K562 (cell line): ENCODE results near the gene PFKFB2. TPM values are rescaled to one million over a fixed set of nuclear protein-coding genes. Genes with fewer than 3 reads are reported as not detected.
A peak's percentile ranks its signal among the peaks of the same experiment; 100 is the strongest.

ENCODE experiments used
- ATAC-seq: fragments of 200-7000 bp; cut with Tn5 transposase; 3 replicates; pipeline ENCODE4 v1.9.1; 2020; ENCODE audit warnings: moderate library complexity
- BruUV-seq: library from RNA; stranded (reverse); fragments of 400-500 nt; replicated peaks from 2 replicates; lab custom pipeline; 2021; lab: Mats Ljungman, UMichigan
- CTCF ChIA-PET: fragments of 300-600 bp; formaldehyde crosslinking; extraction: SDS; loops from one replicate; lab custom pipeline; 2021; ENCODE audit warnings: low intra/inter-chr PET ratio; lab: Yijun Ruan, JAX
- POLR2A ChIA-PET: fragments of 300-600, 350-650 bp; sonication (Branson Sonifier 250); formaldehyde crosslinking; extraction: SDS; loops from one replicate; lab custom pipeline; 2021; ENCODE audit warnings: antibody characterized with exemption, inconsistent platforms; lab: Yijun Ruan, JAX
- DNase-seq, 4 experiments: peaks; one replicate each; pipeline versions ENCODE4 v3.0.0 to v3.0.0-alpha.2; 2011 to 2018; ENCODE audit warnings: low spot score in 3 of 4, mixed read lengths in 3 of 4; ENCODE audit errors: extremely low read depth in 1 of 4
- FAIRE-seq: peaks from 2 replicates; lab custom pipeline; 2011; peaks lifted over from hg19 to GRCh38; lab: Jason Lieb, UNC
- H2AFZ ChIP-seq: 2 replicates; pipeline ENCODE4 v1.6.0; 2011; ENCODE audit warnings: low read depth, low read length, control low read depth, inconsistent platforms
- H3K27ac ChIP-seq: fragments of 200-600 bp; 3 replicates; pipeline ENCODE4 v1.8.0; 2011; ENCODE audit warnings: low read depth, mild to moderate bottlenecking, control low read depth, inconsistent platforms, low read length, moderate library complexity, mixed read lengths; ENCODE audit errors: extremely low read depth
- H3K27me3 ChIP-seq, 2 experiments: fragments of 300-600 bp in 1 of 2; 2 replicates in 1 of 2; 3 replicates in 1 of 2; pipeline versions ENCODE4 v1.6.0 to v1.8.0; 2011; ENCODE audit warnings: inconsistent platforms in 2 of 2, low read length in 2 of 2, mild to moderate bottlenecking in 1 of 2, mixed read lengths in 1 of 2, moderate library complexity in 1 of 2; ENCODE audit not compliant: control insufficient read depth in 2 of 2, insufficient read depth in 2 of 2
- H3K36me3 ChIP-seq: fragments of 300-600 bp; 3 replicates; pipeline ENCODE4 v1.8.0; 2011; ENCODE audit warnings: mild to moderate bottlenecking, low read length, inconsistent platforms; ENCODE audit not compliant: control insufficient read depth, insufficient read depth
- H3K4me1 ChIP-seq, 2 experiments: fragments of 200-600 bp in 1 of 2; replicated peaks in 1 of 2; 2 replicates in 1 of 2; 3 replicates in 1 of 2; pipeline versions ENCODE4 v1.5.1 to v1.8.0; 2011; ENCODE audit warnings: inconsistent platforms in 2 of 2, low read length in 2 of 2, mild to moderate bottlenecking in 1 of 2, mixed read lengths in 1 of 2, moderate library complexity in 1 of 2; ENCODE audit not compliant: control insufficient read depth in 2 of 2, insufficient read depth in 2 of 2
- H3K4me2 ChIP-seq: 2 replicates; pipeline ENCODE4 v1.6.1; 2011; ENCODE audit warnings: low read length, control low read depth, inconsistent platforms, mixed read lengths; ENCODE audit not compliant: insufficient read depth
- H3K4me3 ChIP-seq: fragments of 200-600 bp; sonication (generic), shearing (Covaris generic); 2 replicates; pipeline ENCODE4 v1.5.1; 2016; ENCODE audit warnings: control low read depth, inconsistent platforms
- H3K79me2 ChIP-seq: fragments of 200-600 bp; 3 replicates; pipeline ENCODE4 v1.8.0; 2011; ENCODE audit warnings: low read length, inconsistent platforms; ENCODE audit not compliant: control insufficient read depth, insufficient read depth
- H3K9ac ChIP-seq, 2 experiments: 2 replicates each; pipeline versions ENCODE4 v1.6.0 to v1.6.1; 2011; ENCODE audit warnings: low read depth in 2 of 2, low read length in 2 of 2, control low read depth in 1 of 2, inconsistent platforms in 1 of 2, mild to moderate bottlenecking in 1 of 2, mixed read lengths in 1 of 2; ENCODE audit not compliant: insufficient read depth in 1 of 2
- H3K9me1 ChIP-seq: one replicate; pipeline ENCODE4 v1.6.0; 2011; ENCODE audit warnings: inconsistent platforms, mild to moderate bottlenecking, low read length, moderate library complexity; ENCODE audit not compliant: control insufficient read depth, insufficient read depth
- H3K9me3 ChIP-seq: replicated peaks from 2 replicates; pipeline ENCODE4 v1.5.1; 2011; ENCODE audit warnings: low read depth, low read length, inconsistent platforms; ENCODE audit not compliant: control insufficient read depth, insufficient read depth
- H4K20me1 ChIP-seq: replicated peaks from 2 replicates; pipeline ENCODE4 v1.6.1; 2011; ENCODE audit warnings: low read length, inconsistent platforms, mixed read lengths; ENCODE audit not compliant: control insufficient read depth, insufficient read depth
- C11orf30 ChIP-seq: fragments of 450-650 bp; IDR thresholded peaks from 2 replicates; pipeline ENCODE4 v1.6.1; 2016; ENCODE audit warnings: low read depth, mild to moderate bottlenecking
- MCM7 ChIP-seq, 2 experiments: fragments of 450-650 bp; IDR thresholded peaks; 2 replicates each; pipeline ENCODE4 v1.6.1; 2016 to 2018
- MEIS2 ChIP-seq: fragments of 450-650 bp; IDR thresholded peaks from 2 replicates; pipeline ENCODE4 v1.6.1; 2014; ENCODE audit warnings: mild to moderate bottlenecking; ENCODE audit not compliant: partially characterized antibody
- NCOA2 ChIP-seq, 2 experiments: fragments of 450-650 bp; IDR thresholded peaks; 2 replicates each; pipeline ENCODE4 v1.6.1; 2018; ENCODE audit warnings: mild to moderate bottlenecking in 2 of 2, moderate library complexity in 1 of 2; ENCODE audit not compliant: partially characterized antibody in 2 of 2
- NFE2 ChIP-seq: IDR thresholded peaks from 2 replicates; pipeline ENCODE4 v1.6.1; 2014; ENCODE audit warnings: antibody characterized with exemption, low read depth
- PKNOX1 ChIP-seq: fragments of 450-650 bp; IDR thresholded peaks from 2 replicates; pipeline ENCODE4 v1.6.1; 2016
- RCOR1 ChIP-seq, 2 experiments: IDR thresholded peaks; 2 replicates each; pipeline ENCODE4 v1.6.1; 2012; ENCODE audit warnings: low read depth in 2 of 2, low read length in 2 of 2, borderline replicate concordance in 1 of 2, improper control_type of control experiment in 1 of 2
- ZNF316 ChIP-seq: fragments of 450-650 bp; IDR thresholded peaks from 2 replicates; pipeline ENCODE4 v1.6.1; 2016
- WGBS: fragments of 100-300 bp; shearing (Covaris generic); methylation state at CpG from one replicate; pipeline ENCODE4 v1.1.6; 2016; ENCODE audit warnings: low coverage, mixed read lengths; ENCODE audit not compliant: insufficient coverage; ENCODE audit errors: missing lambda C conversion rate; 5-methylcytosine and 5-hydroxymethylcytosine counted together
- in situ Hi-C: fragments of 300-500 bp; cut with MboI; formaldehyde crosslinking; loops from 4 replicates; pipeline ENCODE4 v1.15.0; 2018; ENCODE audit warnings: inconsistent platforms, mixed read lengths
- intact Hi-C: fragments of 100-400 bp; cut with micrococcal nuclease; formaldehyde crosslinking; loops from 2 replicates; pipeline ENCODE4 v1.14.2; 2022
- polyA plus RNA-seq, 8 experiments: library from polyadenylated mRNA; depleted of rRNA in 4 of 8; stranded (reverse) in 5 of 8; unstranded in 3 of 8; fragments of >200 nt; fragmentation: Nextera tagmentation in 2 of 8; fragmentation: Illumina TruSeq in 1 of 8; extraction: Ambion mirVana in 2 of 8; extraction: Trizol in 1 of 8; gene quantifications; 2 replicates each; pipeline versions ENCODE4 v1.2.1 to v1.2.3, GENCODE V29; 2011 to 2014; ENCODE audit warnings: inconsistent platforms in 1 of 8, missing spikeins in 1 of 8
- total RNA-seq, 7 experiments: library from RNA; depleted of rRNA in 6 of 7; stranded (reverse); fragments of >200 nt in 6 of 7; fragmentation: Illumina TruSeq in 2 of 7; extraction: Trizol in 2 of 7; gene quantifications; 2 replicates each; pipeline versions ENCODE4 v1.2.1 to v1.2.3, GENCODE V29; 2011 to 2021; ENCODE audit warnings: low replicate concordance in 1 of 7

PFKFB2 gene
- total and polyA plus RNA-seq, 9 of the 15 experiments (the other 6 are each of a cell fraction or from before 2014, with no cell fraction given) = 6.9 to 26.0 (median 16.4) TPM

- H3K36me3 ChIP-seq = no peaks in the 10 kb centered on the region
- intact Hi-C loops = no loop called here
- H3K27me3 ChIP-seq = no peaks in the 10 kb centered on the region
- H3K27ac ChIP-seq = no peak overlapping the region
- no peaks in the 10 kb centered on the region for H3K9me1 ChIP-seq
- no TSS peak for BruUV-seq
- no peak overlapping the region for H3K9ac ChIP-seq
- FAIRE-seq (no peak), ATAC-seq (peak; percentile 64), DNase-seq (no peak)
- no peaks in the 10 kb centered on the region for H3K4me1 ChIP-seq
- no peaks in the 10 kb centered on the region for H3K79me2 ChIP-seq
- POLR2A ChIA-PET = interaction anchor here (0.8 to 1.0 kb wide), 2 partner anchors 12 to 412 kb away, joined by 3 read pairs; no protein-coding TSS in a partner anchor
- no peaks in the 10 kb centered on the region for H4K20me1 ChIP-seq
- no peaks in the 10 kb centered on the region for H3K9me3 ChIP-seq
- 48% methylated on average over 4 of the region's 4 CpGs for WGBS
- in situ Hi-C loops = no loop called here
- no peak overlapping the region for H3K4me3 ChIP-seq
- CTCF ChIA-PET = no interaction called here
- TF ChIP-seq MEIS2 = peak; percentile 68
- no peak for TF ChIP-seq RCOR1 (IDR thresholded peaks at IDR 0.05; ENCODE audit: borderline replicate concordance in 1 of 2, low read depth in 2 of 2, low read length in 2 of 2)
- peak; percentile 59 for TF ChIP-seq ZNF316
- peak; percentile 43 for TF ChIP-seq C11orf30
- 0 out of 2 replicates have a peak, but pooled peaks have one; percentile 24 for TF ChIP-seq NFE2
- TF ChIP-seq MCM7 (IDR thresholded peaks at IDR 0.05) = no peak
- no peak for TF ChIP-seq NCOA2 (IDR thresholded peaks at IDR 0.05; ENCODE audit: partially characterized antibody in 2 of 2)
- TF ChIP-seq PKNOX1 = 0 out of 2 replicates have a peak, but pooled peaks have one; percentile 15
- H3K4me2 ChIP-seq = no peak overlapping the region
- H2AFZ ChIP-seq = peak overlapping the region; percentile 11; the same call in 1 of the 2 replicates
Observed at GRCh38 chr1:207091200-207091908, 38.3 kb downstream of the PFKFB2 start.
